Measurements from ENCODE around the gene ZNF454. TPM values are rescaled to one million over a fixed set of nuclear protein-coding genes. Genes with fewer than 3 reads are reported as not detected.

Gene ZNF454
- total RNA-seq, 6 donors from 2014 or later: 0.83 to 7.3 (median 2.1) TPM

GRCh38 chr5:178931846-178932760, 8.9 kb upstream of the ZNF454 start:
- Histone ChIP-seq H3K36me3 (peaks cover 0 to 23% (median 3%) of the 10 kb centered on the region in 4 donors), H3K4me1 (no peaks in the 10 kb centered on the region), H3K27me3 (no peaks in the 10 kb centered on the region), H3K27ac (no peak overlapping the region), H3K9me3 (peaks cover 75 to 100% (median 96%) of the 10 kb centered on the region in 4 donors), H3K4me3 (no peak overlapping the region)
- DNase-seq: no peak
- no peak for ATAC-seq (ENCODE audit: low FRiP score in 2 of 2)
- WGBS, 2 donors: 94 to 96% methylated on average over 11 of the region's 11 CpGs
- TF ChIP-seq POLR2AphosphoS5 (IDR thresholded peaks at IDR 0.05): no peak

- TF ChIP-seq CTCF (IDR thresholded peaks at IDR 0.05) (no peak), EP300 (IDR thresholded peaks at IDR 0.05) (no peak), POLR2AphosphoS5 (IDR thresholded peaks at IDR 0.05) (no peak), POLR2A (IDR thresholded peaks at IDR 0.05) (no peak)
- Histone ChIP-seq H3K27me3 (no peaks in the 10 kb centered on the region), H3K36me3 (peaks cover 0 to 7% (median under 1%) of the 10 kb centered on the region in 4 donors), H3K9me3 (peaks cover 28 to 85% (median 59%) of the 10 kb centered on the region in 4 donors), H3K27ac (peak overlapping the region in 3 of 4 donors; percentile 46 to 82 (median 78)), H3K4me1 (peaks cover 0 to 15% (median 2%) of the 10 kb centered on the region in 4 donors), H3K4me3 (peak overlapping the region; percentile 47 to 75 (median 63))
- ATAC-seq (ENCODE audit: low FRiP score in 2 of 2) (no peak), DNase-seq (peak; percentile 22 to 76)
- WGBS, 2 donors: 0 to 4% methylated on average over 9 to 23 of the region's 23 CpGs
These were observed 363 bp downstream of the ZNF454 start for GRCh38 chr5:178941361-178941760.

GRCh38 chr5:178965465-178966055, 24.6 kb downstream of the ZNF454 start:
- no peaks in the 10 kb centered on the region for H3K4me1 ChIP-seq
- no peak for TF ChIP-seq POLR2A (IDR thresholded peaks at IDR 0.05)
- TF ChIP-seq POLR2AphosphoS5 (IDR thresholded peaks at IDR 0.05): no peak
- TF ChIP-seq CTCF (IDR thresholded peaks at IDR 0.05): no peak
- no peak for TF ChIP-seq EP300 (IDR thresholded peaks at IDR 0.05)
- H3K4me3 ChIP-seq: no peak overlapping the region
- H3K27ac ChIP-seq: no peak overlapping the region
- H3K27me3 ChIP-seq: no peaks in the 10 kb centered on the region
- H3K36me3 ChIP-seq: peaks cover 0 to 25% (median 16%) of the 10 kb centered on the region in 4 donors
- no peak for ATAC-seq (ENCODE audit: low FRiP score in 2 of 2)
- peaks cover 78 to 95% (median 90%) of the 10 kb centered on the region in 4 donors for H3K9me3 ChIP-seq
- no peak for DNase-seq
- 96 to 98% methylated on average over 5 of the region's 5 CpGs for WGBS, 2 donors

GRCh38 chr5:178981381-178981780, 40.4 kb downstream of the ZNF454 start:
- WGBS, 2 donors: 90 to 98% methylated on average over 10 to 12 of the region's 15 CpGs
- Histone ChIP-seq H3K4me1 (no peaks in the 10 kb centered on the region), H3K4me3 (no peak overlapping the region), H3K27ac (no peak overlapping the region), H3K27me3 (no peaks in the 10 kb centered on the region), H3K36me3 (peaks cover 0 to 5% (median 0%) of the 10 kb centered on the region in 4 donors), H3K9me3 (peaks cover 33 to 94% (median 76%) of the 10 kb centered on the region in 4 donors)
- TF ChIP-seq EP300 (IDR thresholded peaks at IDR 0.05) (no peak), CTCF (IDR thresholded peaks at IDR 0.05) (no peak), POLR2AphosphoS5 (IDR thresholded peaks at IDR 0.05) (no peak), POLR2A (IDR thresholded peaks at IDR 0.05) (no peak)
- DNase-seq (no peak), ATAC-seq (ENCODE audit: low FRiP score in 2 of 2) (no peak)

GRCh38 chr5:178982941-178983340, 41.9 kb downstream of the ZNF454 start:
- Histone ChIP-seq H3K36me3 (peaks cover 0 to 1% (median 0%) of the 10 kb centered on the region in 4 donors), H3K27me3 (no peaks in the 10 kb centered on the region), H3K27ac (no peak overlapping the region), H3K4me3 (no peak overlapping the region), H3K9me3 (peaks cover 30 to 91% (median 69%) of the 10 kb centered on the region in 4 donors), H3K4me1 (no peaks in the 10 kb centered on the region)
- ATAC-seq (ENCODE audit: low FRiP score in 2 of 2) (no peak), DNase-seq (peak in 1 of 2 donors; percentile 67)
- WGBS, 2 donors: 91 to 93% methylated on average over 4 to 16 of the region's 17 CpGs
- TF ChIP-seq EP300 (IDR thresholded peaks at IDR 0.05) (no peak), POLR2A (IDR thresholded peaks at IDR 0.05) (no peak), POLR2AphosphoS5 (IDR thresholded peaks at IDR 0.05) (no peak), CTCF (IDR thresholded peaks at IDR 0.05) (no peak)
